Dedifferentiated amniotic fluid mesenchymal stem cell (primary cell): ENCODE results near the gene NIFK.
"Not testable (repeated sequence)": the region's sequence is repeated elsewhere in the genome, so short reads cannot be mapped to it uniquely, and the experiment has no call there.

ENCODE experiments used
- DNase-seq: peaks from one replicate; pipeline ENCODE4 v3.0.0-alpha.2; 2016; ENCODE audit errors: extremely low spot score

The NIFK gene

DNA sequence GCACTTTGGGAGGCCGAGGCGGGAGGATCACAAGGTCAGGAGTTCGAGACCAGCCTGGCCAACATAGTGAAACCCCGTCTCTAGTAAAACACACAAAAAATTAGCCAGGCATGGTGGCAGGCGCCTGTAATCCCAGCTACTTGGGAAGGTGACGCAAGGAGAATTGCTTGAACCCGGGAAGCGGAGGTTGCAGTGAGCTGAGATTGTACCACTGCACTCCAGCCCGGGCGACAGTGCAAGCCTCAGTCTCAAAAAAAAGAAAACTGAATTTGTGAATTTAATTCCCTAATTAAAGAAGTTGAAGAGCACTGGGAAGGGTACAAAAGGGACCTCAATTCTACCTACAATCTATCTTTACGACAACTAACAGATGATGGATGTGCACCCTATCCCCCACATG, 2.1 kb downstream of the NIFK start:
- DNase-seq: not testable (repeated sequence)

DNA sequence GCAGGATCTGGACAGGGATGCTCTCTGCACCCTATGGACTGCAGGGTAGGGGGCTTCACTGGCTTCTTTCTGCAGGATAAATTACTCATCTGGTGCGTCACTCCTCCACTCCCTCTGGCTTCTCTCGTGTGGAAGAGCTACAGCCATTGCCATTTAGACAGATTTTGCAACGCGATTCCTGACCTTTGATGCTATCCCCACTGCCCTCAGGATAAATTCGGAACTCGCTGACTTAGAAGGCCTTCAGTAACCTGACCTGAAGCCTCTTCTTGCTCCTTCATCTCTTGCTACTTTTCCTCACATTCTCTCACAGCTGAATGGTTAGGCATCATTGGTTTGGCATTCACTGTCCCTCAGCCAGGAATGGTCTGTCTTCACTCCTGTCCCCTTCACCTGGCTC, 5.3 kb downstream of the NIFK start:
- DNase-seq: no peak

DNA sequence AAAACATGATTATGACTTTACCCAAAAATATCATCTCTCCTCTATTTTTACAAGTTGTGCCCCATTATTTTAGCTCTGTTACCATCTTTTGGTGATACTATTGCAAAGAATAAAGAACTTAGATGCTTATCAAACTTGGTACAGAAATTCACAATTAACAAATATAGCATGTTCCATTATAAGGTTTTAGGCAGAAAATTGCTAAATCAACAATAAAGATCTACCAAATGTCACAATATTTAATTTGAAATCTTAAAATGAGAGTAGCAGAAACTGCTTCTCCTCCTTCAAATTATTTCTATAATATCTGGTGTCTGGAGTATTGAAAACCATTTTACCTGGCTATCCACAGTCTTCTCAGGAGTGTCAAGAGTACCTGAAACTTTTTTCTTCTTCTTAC, 8.7 kb downstream of the NIFK start:
- DNase-seq: no peak

DNA sequence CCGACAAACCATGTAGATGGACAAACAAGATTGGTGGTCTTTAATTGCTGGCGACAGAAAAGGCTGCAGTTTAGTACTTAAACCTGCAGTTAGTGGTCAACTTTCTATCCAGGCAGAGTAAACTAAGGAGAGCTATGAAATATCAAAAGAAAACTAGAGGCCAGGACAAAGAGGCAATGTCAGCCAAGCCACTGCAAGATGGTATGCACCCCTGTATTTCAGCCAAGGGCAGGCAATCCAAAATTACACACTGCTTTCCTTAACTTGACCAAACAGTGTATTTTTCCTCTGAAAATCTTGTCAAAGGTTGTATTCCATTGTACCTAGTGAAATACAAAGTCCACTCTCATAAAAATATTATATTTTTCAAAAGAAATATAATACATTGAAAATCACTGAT, 9.3 kb downstream of the NIFK start:
- DNase-seq: no peak

DNA sequence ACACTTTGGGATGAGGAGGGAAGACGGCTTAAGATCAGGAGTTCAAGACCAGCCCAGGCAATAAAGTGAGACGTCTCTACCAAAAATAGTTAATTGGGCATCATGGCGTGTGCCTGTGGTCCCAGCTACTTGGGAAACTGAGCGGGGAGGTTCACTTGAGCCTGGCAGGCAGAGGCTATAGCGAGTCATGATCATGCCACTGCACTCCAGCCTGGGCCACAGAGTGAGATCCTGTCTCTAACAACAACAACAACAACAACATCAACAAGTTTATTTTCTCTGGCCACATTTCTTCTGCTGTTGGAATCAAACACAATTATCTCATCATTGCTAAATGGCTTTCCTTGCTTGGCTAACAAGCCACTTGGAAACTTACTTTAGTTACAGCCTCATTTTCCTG, 13.4 kb downstream of the NIFK start:
- no peak for DNase-seq

DNA sequence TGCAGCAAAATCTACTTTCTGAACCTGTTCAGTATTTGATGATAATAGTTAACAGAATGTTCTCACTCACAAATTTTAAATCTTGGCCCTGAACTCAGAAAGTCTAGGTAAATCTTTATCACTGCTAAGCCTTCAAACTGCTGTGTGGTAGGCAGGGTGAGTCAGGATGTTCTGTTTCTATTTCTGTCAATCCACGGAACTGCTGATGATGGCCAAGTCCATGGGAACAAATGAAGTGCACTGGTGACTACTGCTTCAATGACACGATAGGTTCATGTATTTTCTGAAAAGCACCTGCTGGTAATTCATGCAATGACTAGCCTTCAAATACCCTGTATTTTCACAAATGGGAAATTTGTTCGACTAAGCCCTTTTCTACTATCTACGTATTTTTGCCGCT, 14.2 kb downstream of the NIFK start:
- peak; percentile 30 for DNase-seq

DNA sequence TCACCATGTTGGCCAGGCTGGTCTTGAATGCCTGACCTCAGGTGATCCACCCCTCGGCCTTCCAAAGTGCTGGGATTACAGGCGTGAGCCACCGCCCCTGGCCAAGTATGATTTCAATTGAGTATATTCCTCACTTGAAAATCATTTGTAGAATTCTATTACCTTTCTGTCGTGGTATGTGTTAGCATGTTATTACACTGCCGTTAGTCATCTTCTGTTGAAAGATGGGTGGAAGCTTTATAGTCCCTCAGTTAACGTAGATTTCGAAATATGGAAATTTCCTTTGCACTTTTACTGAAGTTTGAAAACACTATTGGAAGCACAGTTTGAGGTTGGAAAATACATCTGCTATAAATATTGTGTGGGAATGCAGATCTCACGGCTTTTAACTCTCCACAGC, 14.7 kb downstream of the NIFK start:
- DNase-seq: peak; percentile 81

DNA sequence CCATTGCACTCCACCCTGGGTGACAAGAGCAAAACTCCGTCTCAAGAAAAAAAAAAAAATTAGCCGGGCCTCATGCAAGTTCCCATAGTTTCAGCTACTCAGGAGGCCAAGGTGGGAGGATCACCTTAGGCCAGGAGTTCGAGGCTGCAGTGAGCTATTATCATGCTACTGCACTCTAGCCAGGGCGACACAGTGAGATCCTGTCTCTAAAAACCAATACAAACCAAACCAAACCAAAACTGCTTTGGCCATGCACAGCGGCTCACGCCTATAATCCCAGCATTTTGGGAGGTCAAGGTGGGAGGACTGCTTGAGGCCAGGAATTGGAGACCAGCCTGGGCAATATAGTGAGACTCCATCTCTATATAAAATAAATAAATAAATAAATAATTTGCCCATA, 19.1 kb downstream of the NIFK start:
- DNase-seq: no peak

DNA sequence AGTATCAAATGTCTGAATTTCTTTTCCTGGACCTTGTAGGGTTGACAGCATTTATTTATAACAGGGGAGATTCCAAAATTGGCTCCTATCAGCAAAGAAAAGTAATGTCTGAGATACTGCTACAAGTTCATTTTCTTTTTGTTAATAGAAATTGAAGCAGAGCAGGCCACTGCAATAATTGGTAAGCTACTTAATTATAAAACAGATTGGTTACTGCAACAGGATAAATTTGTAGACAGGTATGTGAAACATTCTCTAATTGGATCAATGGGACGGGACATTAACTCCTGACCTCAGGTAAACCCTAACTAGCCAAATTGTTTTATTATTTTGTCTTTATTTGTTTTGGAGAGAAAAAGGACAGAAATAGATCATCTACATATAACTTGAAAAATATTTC, 20.5 kb downstream of the NIFK start:
- DNase-seq: no peak

DNA sequence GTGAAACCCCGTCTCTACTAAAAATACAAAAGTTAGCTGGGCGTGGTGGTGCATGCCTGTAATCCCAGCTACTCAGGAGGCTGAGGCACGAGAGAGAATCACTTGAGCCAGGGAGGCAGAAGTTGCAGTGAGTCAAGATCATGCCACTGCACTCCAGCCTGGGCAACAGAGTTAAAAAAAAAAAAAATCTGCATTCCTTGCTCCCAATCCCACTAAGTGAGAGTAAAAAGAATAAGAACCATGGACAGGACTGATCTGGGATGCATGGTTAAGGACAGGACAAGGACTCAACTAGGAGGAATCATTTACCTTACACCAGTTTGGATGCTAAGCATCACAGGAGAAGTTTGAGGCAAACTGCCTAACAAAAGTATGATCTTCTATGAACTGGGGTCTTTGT, 25.2 kb downstream of the NIFK start:
- not testable (repeated sequence) for DNase-seq

DNA sequence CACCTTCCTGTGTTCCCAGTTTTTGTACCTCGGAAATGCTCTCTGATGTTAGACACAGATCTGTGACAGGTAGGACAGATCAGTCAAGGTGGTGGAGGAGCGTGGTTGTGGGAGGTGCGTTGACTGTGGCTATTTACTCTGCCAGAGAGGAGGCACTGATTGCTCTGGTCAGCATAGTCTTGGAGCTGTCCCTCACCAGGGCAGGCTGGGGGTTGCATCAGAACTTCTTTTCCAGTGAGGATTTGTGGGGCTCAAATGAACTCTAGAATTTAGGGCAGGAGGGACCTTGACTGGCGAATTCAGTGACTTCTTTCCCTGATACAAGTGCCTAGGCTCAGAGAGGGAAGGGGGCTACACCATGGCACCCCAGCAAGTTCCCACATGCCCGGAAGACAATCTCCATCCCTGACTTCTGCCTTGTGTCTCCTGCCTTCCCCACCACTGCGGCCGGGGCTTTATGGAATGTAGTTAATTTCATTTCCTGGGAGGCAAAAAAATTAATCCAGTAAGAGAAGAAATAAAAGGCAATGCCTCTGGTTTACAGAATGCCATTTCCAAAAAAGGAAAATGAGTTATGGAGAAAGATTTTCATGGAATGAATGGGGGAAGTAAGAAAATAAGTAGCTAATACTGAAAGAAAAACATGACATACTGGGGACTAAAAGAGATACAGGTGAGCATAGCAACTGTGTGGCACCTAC, 26.1 kb downstream of the NIFK start:
- no peak for DNase-seq

DNA sequence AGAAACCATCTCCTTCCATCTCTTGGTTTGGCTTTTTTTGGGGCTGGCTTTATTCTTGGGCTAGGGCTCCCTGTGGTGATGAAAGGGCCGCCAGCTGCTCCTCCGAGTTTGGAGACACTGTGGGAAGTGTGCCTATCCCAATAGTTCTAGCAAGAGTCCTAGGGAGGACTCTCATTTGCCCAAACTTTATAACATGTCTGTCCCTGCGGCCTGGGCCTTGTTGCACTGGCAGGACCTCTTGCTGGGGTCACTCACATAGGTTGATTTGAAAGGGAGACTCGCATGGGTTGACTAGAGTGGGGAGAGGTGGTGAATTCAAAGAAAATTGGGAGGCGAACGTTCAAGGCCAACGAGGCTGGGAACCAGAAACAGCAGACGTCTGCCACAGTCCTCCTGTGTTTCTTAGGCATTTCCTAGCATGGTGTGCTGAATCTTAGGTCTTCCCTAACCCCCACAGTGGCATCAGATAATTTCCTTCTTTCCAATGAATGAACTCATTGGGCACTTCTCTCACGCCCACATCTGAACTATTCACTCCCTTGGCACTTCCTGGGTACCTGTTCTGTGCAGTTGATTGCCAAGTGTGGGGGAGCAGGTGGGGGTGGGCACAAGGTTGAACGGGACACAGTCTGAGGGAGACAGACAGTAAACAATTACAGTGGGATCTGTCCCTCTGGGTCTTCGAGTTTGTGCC, 26.8 kb downstream of the NIFK start:
- no peak for DNase-seq

DNA sequence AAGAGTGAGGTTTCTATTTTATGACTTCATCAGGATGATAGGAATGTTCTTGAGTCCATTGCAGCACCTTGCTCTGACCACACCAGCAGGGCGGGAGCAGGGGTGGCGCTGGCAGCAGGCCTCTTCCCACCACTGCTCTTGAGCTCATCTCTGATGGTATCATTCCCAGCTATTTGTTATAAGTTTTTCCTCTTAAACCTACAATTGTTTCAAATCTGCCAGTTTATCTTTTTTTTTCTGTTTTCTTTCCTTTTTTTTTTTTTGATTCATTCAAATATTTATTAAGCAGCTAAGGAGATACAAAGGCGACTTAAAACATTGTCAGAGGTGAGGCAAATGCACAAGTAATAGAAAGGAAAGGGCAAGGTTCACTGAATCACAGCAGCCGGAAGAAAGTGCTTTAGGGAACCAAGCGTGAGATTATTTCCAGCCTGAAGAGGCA, 28.7 kb downstream of the NIFK start:
- no peak for DNase-seq

DNA sequence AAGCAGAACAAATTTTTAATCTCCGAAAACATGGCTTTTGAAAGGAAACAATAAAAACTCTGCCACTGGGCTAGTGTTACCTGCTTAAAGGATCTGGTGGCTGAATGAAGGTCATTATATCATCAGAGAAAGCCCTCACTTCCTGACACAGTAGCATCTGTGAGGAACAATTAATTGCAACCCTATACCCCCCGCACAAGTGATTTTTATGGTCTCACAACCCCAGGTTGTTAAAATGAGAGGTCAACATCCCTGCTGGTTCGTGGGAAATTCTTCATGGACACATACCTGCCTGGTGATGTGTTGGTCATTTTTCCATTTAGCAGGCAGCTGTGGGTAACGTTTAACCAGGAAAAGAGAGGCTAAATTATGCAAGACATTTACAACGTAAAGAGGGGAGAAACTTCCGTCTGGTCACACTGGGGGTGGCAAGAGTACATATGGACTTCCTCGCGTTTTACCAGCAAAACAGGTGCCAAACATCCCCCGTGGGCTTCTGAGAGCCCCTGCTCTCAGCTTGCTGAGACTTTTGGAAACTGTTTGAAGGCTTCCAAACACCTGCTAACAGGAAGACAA, 29.2 kb downstream of the NIFK start:
- DNase-seq: no peak

DNA sequence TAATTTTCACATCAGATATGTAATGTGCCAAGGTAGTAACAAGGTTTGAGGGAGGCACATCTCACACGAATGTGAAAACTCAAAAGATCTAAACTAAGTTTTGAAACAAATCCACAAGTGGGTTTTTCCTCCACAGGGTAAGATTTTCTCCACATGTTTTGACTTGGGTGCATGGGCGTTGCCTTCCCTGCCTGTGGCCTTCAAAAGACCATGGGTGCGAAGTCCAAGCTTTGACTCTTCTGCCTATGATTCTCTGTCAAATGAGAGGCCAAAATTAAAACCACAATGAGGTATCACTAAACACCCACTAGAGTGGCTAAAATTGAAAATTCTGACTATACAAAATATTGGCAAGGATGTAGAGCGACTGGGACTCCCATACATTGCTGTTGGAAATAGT, 30.7 kb downstream of the NIFK start:
- no peak for DNase-seq

DNA sequence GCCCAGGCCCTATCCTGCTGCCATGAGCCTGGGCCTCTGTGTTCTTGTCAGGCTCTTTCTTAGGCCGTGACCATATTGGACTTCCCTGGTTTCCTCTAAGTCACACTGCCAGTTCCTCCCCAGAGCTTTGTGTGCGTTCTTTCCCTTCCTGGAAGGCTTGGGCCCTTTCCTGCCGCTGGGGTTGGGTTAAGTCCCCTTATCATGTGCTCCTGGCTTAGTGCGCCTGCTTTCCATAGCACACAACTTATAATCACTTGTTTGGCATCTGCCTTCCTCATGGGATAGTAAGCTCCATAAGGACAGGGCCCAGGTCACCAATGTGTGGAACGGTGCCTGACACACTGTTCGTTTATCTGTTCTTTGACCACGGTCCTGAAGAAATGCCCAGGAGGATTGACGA, 31.3 kb downstream of the NIFK start:
- no peak for DNase-seq

DNA sequence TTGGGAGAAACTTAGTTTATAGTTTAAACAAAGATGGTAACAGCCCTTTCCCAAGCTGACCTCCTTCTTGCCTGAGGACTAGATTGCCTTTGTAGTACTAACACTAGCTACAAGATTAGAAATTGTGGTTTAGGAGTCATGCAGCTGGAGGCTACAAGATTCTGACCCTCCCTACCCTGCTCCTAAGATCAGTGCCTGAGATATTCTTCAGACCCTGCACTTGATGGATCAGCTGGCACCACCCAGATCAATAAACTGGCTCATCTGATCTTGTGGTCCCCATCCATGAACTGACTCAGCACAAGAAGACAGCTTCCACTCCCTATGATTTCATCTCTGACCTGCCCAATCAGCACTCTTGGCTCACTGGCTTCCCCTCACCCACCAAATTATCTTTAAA, 34.9 kb downstream of the NIFK start:
- DNase-seq: not testable (repeated sequence)

DNA sequence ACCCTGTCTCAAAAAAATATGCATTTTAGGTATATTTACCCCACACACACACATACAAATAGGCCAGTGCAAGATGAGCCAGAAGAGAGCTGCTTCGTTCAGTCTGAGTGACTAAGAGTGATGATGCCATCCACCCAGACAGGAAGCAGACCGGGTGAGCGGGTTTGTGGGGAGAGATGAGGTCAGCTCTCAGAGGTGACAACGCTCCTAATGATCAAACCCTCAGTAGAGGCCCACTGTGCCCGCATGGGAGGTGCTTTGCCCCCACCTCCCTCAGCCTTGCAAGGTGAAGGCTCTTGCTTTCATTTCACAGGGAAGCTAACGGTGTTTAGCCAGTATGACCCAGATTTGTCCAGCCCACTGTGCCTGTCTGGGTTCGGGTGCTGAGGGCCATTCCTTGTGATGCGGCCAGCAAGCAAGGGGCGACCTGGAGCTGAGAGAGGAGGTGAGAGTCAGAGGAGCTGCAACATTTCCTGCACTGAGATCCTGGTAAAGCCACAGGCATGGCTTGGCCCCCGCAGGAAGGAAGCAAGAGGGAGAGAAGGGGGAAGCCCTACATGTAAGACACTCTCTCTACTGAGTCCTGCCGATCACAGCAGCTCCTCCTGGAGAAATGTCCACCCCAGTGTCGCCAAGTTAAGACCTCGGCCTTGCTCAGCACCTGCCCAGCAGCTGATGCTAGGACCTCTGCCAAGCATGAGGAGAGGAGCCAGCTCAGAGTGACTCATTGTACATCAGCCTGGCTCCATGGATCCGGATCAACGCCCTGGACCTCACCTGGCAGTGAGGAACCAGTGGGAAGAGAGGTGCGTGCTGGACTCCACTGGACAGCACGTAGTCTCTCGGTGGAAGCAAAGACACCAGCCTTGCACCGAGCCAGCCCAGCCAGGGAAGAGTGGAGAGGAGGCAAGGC, 37.0 kb downstream of the NIFK start:
- peak; percentile 41 for DNase-seq

DNA sequence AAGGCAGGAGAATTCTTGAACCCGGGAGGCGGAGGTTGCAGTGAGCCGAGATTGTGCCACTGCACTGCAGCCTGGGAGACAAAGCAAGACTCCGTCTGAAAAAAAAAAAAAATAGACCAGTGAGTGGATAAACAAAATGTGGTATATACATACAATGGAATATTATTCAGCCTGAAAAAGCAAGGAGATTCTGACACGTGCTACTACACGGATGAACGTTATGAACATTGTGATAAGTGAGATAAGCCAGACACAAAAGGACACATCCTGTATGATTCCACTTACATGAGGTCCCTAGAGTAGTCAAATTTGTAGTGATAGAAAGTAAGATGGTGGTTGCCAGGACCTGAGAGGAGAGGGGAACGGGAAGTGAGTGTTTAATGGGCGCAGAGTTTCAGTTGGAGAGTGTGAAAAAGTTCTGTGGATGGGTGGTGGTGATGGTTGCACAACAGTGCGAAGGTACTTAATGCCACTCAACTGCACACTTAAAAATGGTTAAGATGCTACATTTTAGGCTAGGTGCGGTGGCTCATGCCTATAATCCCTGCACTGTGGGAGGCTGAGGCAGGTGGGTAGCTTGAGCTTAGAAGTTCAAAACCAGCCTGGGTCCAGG, 38.3 kb downstream of the NIFK start:
- DNase-seq: no peak

DNA sequence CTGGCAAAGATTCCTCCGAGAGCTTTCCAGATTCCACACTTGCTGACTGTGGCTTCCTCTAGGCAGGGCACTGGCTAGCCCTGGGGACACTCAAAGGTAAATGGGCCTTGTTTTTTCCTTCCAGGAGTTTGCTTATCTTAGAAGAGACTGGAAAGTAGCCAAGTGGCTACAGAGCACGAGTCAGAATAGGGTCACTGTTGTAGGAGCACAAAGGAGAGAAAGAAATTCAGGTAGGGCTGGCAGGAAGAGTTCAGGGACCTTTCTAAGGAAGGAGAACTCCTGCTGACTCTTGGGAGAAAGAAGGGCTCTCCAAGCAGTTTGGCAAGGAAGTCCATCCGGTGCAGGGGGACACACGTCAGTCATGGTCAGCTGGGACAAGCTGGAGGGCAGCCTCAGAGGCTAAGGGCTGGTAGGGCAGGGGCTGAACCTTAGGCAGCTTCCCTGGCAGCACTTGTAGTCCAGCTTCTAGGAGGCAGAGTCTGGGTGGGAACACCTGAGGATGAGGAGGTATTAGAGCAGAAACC, 39.5 kb downstream of the NIFK start:
- DNase-seq: no peak

DNA sequence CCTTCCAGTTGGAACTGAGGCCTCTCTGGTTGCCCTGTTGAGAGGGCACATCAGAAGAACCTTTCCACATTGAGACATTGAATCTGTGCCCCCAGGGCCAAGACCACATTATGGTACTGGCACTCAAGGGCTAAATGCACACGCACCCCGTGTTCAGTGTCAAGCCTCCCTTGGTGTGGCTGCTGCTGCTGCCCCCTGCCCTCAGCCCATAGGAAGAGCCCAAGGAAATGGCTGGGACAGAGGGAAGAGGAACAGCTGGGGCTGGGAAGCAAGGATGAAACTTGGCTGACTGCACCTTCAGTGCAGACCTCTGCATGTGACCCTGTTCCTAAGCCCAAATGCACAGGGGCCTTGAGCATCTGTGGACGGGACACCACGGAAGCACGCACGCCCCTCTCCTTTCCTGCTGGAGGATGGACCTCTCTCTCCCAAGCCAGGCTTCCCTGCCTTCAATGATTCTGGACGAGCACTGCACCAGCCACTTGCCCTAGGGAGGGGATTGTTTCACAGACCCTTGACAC, 40.2 kb downstream of the NIFK start:
- DNase-seq: no peak

DNA sequence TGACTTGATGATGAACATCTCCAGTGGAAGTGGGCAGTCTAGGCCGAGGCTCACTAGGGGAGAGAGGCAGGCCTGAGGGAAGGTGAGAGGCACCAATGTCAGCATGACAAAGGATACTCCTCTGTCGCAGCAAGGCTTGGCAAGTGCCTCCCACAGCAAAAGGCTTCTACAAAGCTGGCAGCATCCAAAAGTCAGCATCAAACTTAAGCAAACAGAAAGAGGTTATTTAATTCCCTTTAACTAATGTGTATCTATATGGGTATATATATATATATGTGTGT, 41.6 kb downstream of the NIFK start:
- no peak for DNase-seq
